ENCODE measurements around the gene ARMCX6. TPM values are rescaled to one million over a fixed set of nuclear protein-coding genes. Genes with fewer than 3 reads are reported as not detected.
"Not testable (repeated sequence)": the region's sequence is repeated elsewhere in the genome, so short reads cannot be mapped to it uniquely, and the experiment has no call there.

Gene ARMCX6
- 44.4 TPM for polyA plus RNA-seq (2012; ENCODE audit: missing spikeins)

DNA sequence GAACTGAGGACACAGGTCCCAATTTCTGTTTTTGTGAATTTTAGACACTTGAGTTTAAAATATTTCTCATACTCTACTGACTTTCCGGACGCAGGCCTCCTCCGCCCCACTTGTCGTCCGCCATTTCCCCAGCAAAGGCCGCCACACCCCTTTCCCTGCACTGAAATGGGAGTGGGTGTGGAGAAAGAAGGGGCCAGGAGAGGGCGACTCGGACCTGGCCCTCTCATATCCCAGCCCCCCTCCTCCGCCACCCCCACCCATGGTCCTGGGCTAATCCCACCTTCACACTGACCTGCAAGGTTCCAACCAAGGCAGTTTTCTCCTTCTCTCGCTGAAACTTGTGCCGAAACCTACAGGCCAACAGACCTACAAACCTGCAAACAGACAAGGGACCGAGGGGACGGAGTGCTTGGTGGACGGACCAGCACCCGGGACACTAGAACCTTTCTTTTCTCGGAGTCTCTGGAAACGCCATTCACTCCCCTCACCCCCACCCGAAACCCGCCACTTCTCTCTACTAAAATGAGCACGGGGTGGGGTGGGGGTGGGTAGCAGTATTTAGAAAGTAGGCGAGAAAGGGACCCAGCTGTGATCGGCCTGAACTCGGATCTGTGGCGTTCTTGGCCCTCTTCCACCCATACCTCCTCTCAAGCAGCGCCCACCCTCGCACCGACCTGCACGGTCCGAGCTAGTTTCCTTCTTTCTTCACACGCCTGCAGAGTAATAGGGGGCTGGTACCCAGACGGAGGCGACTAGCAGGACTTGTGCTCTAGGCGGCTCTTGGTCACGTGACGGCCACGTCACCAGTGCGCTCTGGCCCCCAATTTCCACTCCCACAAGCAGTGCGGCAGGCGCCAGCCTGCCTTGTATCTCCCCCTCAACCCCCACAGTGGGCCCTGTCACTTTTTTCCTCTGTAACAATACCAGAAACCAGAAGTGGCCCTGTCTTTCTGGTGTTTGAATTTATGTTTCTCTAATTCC lies at the start of gene ARMCX6:
Gene ARMCX6, minus strand, starts transcription at position 790 of the 981 bp plus-strand sequence. CDS start 1,380 bp downstream, outside the sequence.
- DNase-seq (ENCODE audit: insufficient read length) = peak; percentile 47
- peak; percentile 76 for FAIRE-seq
- TF ChIP-seq POLR2AphosphoS5 (IDR thresholded peaks at IDR 0.05; ENCODE audit: low read depth, low read length) = 0 out of 2 replicates have a peak, but pooled peaks have one; percentile 32
- no peak for TF ChIP-seq TAF1 (IDR thresholded peaks at IDR 0.05; ENCODE audit: borderline replicate concordance, low read depth, low read length)

- DNase-seq (ENCODE audit: insufficient read length) (no peak), FAIRE-seq (no peak)
- TF ChIP-seq TAF1 (IDR thresholded peaks at IDR 0.05; ENCODE audit: borderline replicate concordance, low read depth, low read length) = no peak
- TF ChIP-seq POLR2A (IDR thresholded peaks at IDR 0.05; ENCODE audit: low read depth, low read length) = peak; percentile 53; the same call in 1 of the 2 replicates
Observed at GRCh38 chrX:101659601-101660063, 41.8 kb upstream of the ARMCX6 start, which contains the start of gene ARMCX2. Gene ARMCX2, minus strand, starts transcription at chrX:101659850. Its CDS starts 2,262 bp downstream, at chrX:101657588.

- no peak for TF ChIP-seq TAF1 (IDR thresholded peaks at IDR 0.05; ENCODE audit: borderline replicate concordance, low read depth, low read length)
- no peak for TF ChIP-seq POLR2AphosphoS5 (IDR thresholded peaks at IDR 0.05; ENCODE audit: low read depth, low read length)
- TF ChIP-seq POLR2A (IDR thresholded peaks at IDR 0.05; ENCODE audit: low read depth, low read length) = no peak
- peak; percentile 45 for DNase-seq (ENCODE audit: insufficient read length)
- FAIRE-seq = peak; percentile 62
Observed at GRCh38 chrX:101658661-101659491, 41.1 kb upstream of the ARMCX6 start.

- DNase-seq (ENCODE audit: insufficient read length) (no peak), FAIRE-seq (no peak)
- TF ChIP-seq POLR2A (IDR thresholded peaks at IDR 0.05; ENCODE audit: low read depth, low read length) (no peak), POLR2AphosphoS5 (IDR thresholded peaks at IDR 0.05; ENCODE audit: low read depth, low read length) (no peak), TAF1 (IDR thresholded peaks at IDR 0.05; ENCODE audit: borderline replicate concordance, low read depth, low read length) (no peak)
Observed at GRCh38 chrX:101657495-101657894, 39.7 kb upstream of the ARMCX6 start.

- DNase-seq (ENCODE audit: insufficient read length) = no peak
- no peak for FAIRE-seq
- TF ChIP-seq POLR2A (IDR thresholded peaks at IDR 0.05; ENCODE audit: low read depth, low read length) (no peak), POLR2AphosphoS5 (IDR thresholded peaks at IDR 0.05; ENCODE audit: low read depth, low read length) (no peak), TAF1 (IDR thresholded peaks at IDR 0.05; ENCODE audit: borderline replicate concordance, low read depth, low read length) (no peak)
Observed at GRCh38 chrX:101656817-101657216, 39.0 kb upstream of the ARMCX6 start.

- DNase-seq (ENCODE audit: insufficient read length) (no peak), FAIRE-seq (no peak)
- TF ChIP-seq POLR2A (IDR thresholded peaks at IDR 0.05; ENCODE audit: low read depth, low read length) (no peak), TAF1 (IDR thresholded peaks at IDR 0.05; ENCODE audit: borderline replicate concordance, low read depth, low read length) (no peak), POLR2AphosphoS5 (IDR thresholded peaks at IDR 0.05; ENCODE audit: low read depth, low read length) (no peak)
Observed at GRCh38 chrX:101655534-101655933, 37.7 kb upstream of the ARMCX6 start.

- not testable (repeated sequence) for DNase-seq (ENCODE audit: insufficient read length); FAIRE-seq
Observed at GRCh38 chrX:101647716-101648115, 29.9 kb upstream of the ARMCX6 start.

- DNase-seq (ENCODE audit: insufficient read length) = no peak
- no peak for FAIRE-seq
- TF ChIP-seq POLR2A (IDR thresholded peaks at IDR 0.05; ENCODE audit: low read depth, low read length) = no peak
- no peak for TF ChIP-seq TAF1 (IDR thresholded peaks at IDR 0.05; ENCODE audit: borderline replicate concordance, low read depth, low read length)
- TF ChIP-seq POLR2AphosphoS5 (IDR thresholded peaks at IDR 0.05; ENCODE audit: low read depth, low read length) = no peak
Observed at GRCh38 chrX:101642093-101642492, 24.3 kb upstream of the ARMCX6 start.

DNA sequence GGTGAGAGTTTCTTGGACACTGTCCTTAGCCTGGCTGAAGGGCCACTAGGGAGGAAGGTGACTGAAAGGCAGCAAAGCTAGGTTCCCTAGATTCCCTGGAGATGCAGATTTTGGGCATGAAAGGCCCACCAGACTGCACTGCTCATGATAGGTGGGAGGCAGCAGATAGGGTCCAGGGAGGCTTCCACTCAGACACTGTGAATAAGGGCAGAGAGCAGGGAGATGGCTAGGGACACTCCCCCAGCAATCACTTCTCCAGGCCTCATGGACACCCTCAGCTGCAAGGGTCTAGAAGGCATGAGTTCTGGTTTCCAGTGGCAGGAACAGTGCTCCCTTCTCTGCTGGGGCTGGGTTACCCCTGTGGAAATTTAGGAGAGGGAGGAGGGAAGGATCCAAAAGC lies 21.8 kb upstream of the ARMCX6 start:
- FAIRE-seq = no peak
- no peak for DNase-seq (ENCODE audit: insufficient read length)
- TF ChIP-seq POLR2A (IDR thresholded peaks at IDR 0.05; ENCODE audit: low read depth, low read length) (no peak), TAF1 (IDR thresholded peaks at IDR 0.05; ENCODE audit: borderline replicate concordance, low read depth, low read length) (no peak), POLR2AphosphoS5 (IDR thresholded peaks at IDR 0.05; ENCODE audit: low read depth, low read length) (no peak)

DNA sequence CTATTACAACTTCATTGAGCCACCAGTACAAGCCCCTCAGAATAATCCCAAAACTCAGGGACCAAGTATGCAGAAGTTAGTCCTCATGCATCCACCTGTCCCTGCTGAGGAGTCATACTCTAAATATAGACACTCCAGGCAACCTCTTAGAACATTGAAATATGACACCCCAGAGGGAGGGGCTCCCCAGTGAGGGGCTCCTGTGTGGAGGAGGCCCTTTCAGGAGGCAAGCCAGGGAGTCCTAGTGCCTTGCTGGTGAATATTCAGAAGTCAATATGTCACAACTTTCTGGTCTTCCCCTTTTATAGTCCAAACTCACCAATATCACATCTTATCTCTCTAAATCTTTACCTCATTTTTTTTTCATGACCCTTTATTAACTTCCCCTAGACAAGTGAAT lies 1.6 kb upstream of the ARMCX6 start:
- FAIRE-seq (peak; percentile 24), DNase-seq (ENCODE audit: insufficient read length) (no peak)
- no peak for TF ChIP-seq TAF1 (IDR thresholded peaks at IDR 0.05; ENCODE audit: borderline replicate concordance, low read depth, low read length)
- no peak for TF ChIP-seq POLR2AphosphoS5 (IDR thresholded peaks at IDR 0.05; ENCODE audit: low read depth, low read length)

DNA sequence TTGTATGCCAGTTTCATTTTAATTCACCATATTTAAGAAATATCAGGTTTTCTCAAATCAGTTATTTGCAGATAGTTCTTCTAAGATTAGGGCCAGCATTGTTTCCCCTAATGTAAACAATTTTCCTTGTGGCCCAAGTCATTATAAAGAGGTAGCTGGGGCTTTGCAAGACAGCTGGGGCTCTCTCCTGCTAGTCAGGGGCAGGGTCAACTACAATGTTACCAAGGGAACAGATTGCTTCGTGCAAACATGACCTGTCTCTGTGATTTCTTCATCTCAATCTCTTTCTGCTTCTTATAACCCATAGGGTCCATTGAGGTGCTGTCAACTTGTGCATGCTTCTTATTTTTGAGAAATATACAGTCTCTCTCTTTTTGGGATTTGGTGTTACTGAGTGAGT lies 12.1 kb downstream of the ARMCX6 start:
- FAIRE-seq (no peak), DNase-seq (ENCODE audit: insufficient read length) (no peak)

More for the DNA sequence above, 12.1 kb downstream of the ARMCX6 start:
- no peak for TF ChIP-seq TAF1 (IDR thresholded peaks at IDR 0.05; ENCODE audit: borderline replicate concordance, low read depth, low read length)
- TF ChIP-seq POLR2A (IDR thresholded peaks at IDR 0.05; ENCODE audit: low read depth, low read length) = no peak
- no peak for TF ChIP-seq POLR2AphosphoS5 (IDR thresholded peaks at IDR 0.05; ENCODE audit: low read depth, low read length)
